Motor neuron (in vitro differentiated cells): ENCODE measurements around the gene KCTD7. TPM values are rescaled to one million over a fixed set of nuclear protein-coding genes. Genes with fewer than 3 reads are reported as not detected.
"Not testable (repeated sequence)": the region's sequence is repeated elsewhere in the genome, so short reads cannot be mapped to it uniquely, and the experiment has no call there.

Experiments
- ATAC-seq, 8 experiments: fragments of 200-7000 bp; cut with Tn5 transposase; replicated peaks in 6 of 8; 2 replicates each; pipeline ENCODE4 v1.8.0; 2021; ENCODE audit warnings: mild to moderate bottlenecking in 8 of 8, moderate library complexity in 8 of 8
- H3K27ac ChIP-seq, 2 donors: fragments of 250-450 bp; sonication (Bioruptor Pico); 2 replicates each; pipeline ENCODE4 v1.9.0; 2021; ENCODE audit warnings: antibody characterized with exemption in 2 of 2, mild to moderate bottlenecking in 2 of 2, moderate library complexity in 1 of 2
- H3K4me1 ChIP-seq, 2 donors: fragments of 250-450 bp; sonication (Bioruptor Pico); replicated peaks in 1 of 2; 2 replicates each; pipeline ENCODE4 v1.6.1; 2021; ENCODE audit warnings: antibody characterized with exemption in 2 of 2, mild to moderate bottlenecking in 2 of 2, moderate library complexity in 1 of 2
- H3K4me3 ChIP-seq, 5 donors: fragments of 250-450 bp; sonication (Bioruptor Pico); 2 replicates each; pipeline ENCODE4 v1.9.0; 2021; ENCODE audit warnings: antibody characterized with exemption in 5 of 5, mild to moderate bottlenecking in 5 of 5, moderate library complexity in 4 of 5
- WGBS, 10 experiments: fragments of 450-650 bp; shearing (Covaris generic); methylation state at CpG; one replicate each; pipeline ENCODE4 v1.0.0; 2022; 5-methylcytosine and 5-hydroxymethylcytosine counted together
- in situ Hi-C, 9 experiments: fragments of 400-800 bp; cut with MboI; loops; one replicate each; pipeline ENCODE4 v1.15.0; 2021; ENCODE audit warnings: low sequenced_read_pairs in 9 of 9, low pct_unique_long_range_greater_than_20kb in 2 of 9; ENCODE audit not compliant: unreplicated experiment in 9 of 9
- total RNA-seq, 8 experiments: library from RNA; unstranded; fragments of 300-600 nt; gene quantifications; 2 replicates each; pipeline versions ENCODE4 v1.2.3 to v1.2.4, GENCODE V29; 2022

KCTD7 gene
- total RNA-seq, 8 experiments from 2014 or later, result 6.5 to 34.3 (median 21.1) TPM

DNA sequence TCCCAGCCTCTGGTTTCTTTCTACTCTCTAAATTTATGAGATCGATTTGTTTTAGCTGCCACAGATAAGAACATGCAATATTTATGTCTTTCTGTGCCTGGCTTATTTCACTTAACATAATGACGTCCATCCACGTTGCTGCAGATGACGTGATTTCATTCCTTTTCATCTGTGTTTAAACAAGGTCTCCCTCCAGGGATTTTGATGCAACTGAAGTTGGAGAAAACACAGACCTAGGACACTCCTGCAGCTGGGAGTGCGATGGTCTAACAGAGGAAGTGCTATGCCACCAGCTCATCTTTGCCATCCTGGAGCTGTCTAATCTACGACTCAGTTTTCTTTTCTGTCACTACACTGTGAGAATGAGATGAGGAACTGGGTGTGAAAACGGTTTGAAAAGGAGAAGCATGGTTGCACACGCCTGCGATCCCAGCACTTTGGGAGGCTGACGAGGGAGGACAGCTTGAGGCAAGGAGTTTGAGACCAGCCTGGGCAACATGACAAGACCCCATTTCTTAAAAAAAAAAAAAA is 1.5 kb upstream of the KCTD7 start:
- Histone ChIP-seq H3K27ac (peak overlapping the region; percentile 92 to 93), H3K4me1 (peaks cover 10 to 16% of the 10 kb centered on the region in 2 donors), H3K4me3 (peak overlapping the region in 1 of 5 donors; percentile 78)
- WGBS, 10 experiments, result 0 to 88% (median 75%) methylated on average over 1 to 6 of the region's 10 CpGs; no CpG with 5 or more reads in 1 of the 10 experiments
- in situ Hi-C loops, result no loop called here
- no peak for ATAC-seq

- in situ Hi-C loops, result no loop called here
- H3K4me3 ChIP-seq, result peak overlapping the region; percentile 55 to 94 (median 78)
- peaks cover 10 to 16% of the 10 kb centered on the region in 2 donors for H3K4me1 ChIP-seq
- H3K27ac ChIP-seq, result peak overlapping the region; percentile 92 to 93
- peak in 4 of 8 experiments; percentile 6 to 17 (median 12) for ATAC-seq
- WGBS, 10 experiments, result 0 to 7% (median 0%) methylated on average over 1 to 13 of the region's 18 CpGs; no CpG with 5 or more reads in 5 of the 10 experiments
These were observed 760 bp upstream of the KCTD7 start for GRCh38 chr7:66627881-66628360.

- Histone ChIP-seq H3K4me1 (peaks cover 10 to 16% of the 10 kb centered on the region in 2 donors), H3K4me3 (peak overlapping the region; percentile 62 to 94 (median 88)), H3K27ac (peak overlapping the region; percentile 96 to 97)
- no peak for ATAC-seq
- in situ Hi-C loops, result no loop called here
- 59 to 100% (median 83%) methylated on average over 1 to 3 of the region's 35 CpGs; no CpG with 5 or more reads in 1 of the 10 experiments for WGBS, 10 experiments
These were observed 761 bp downstream of the KCTD7 start for GRCh38 chr7:66629222-66630062.

- in situ Hi-C loops, result no loop called here
These were observed 1.9 kb downstream of the KCTD7 start for GRCh38 chr7:66630531-66630930.

DNA sequence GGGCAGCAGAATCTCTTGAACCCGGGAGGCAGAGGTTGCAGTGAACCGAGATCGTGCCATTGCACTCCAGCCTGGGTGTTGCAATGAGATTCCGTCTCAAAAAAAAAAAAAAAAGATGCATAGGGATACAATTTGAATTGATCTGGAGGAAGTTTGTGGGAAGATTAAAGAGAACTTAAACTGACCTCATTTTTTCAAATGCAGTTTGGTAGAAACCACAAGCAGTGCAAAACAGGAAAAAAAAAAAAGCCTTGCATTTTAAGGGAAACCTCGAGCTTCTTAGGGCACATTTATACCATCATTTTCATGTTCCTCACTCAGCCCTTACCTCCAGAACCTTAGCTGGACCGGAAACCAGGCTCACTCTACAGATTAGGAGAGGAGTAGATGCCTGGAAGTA is 2.8 kb downstream of the KCTD7 start:
- 62 to 100% (median 90%) methylated on average over 1 to 6 of the region's 6 CpGs; no CpG with 5 or more reads in 1 of the 10 experiments for WGBS, 10 experiments
- no peak for ATAC-seq
- in situ Hi-C loops, result no loop called here
- H3K4me3 ChIP-seq, result no peak overlapping the region
- peaks cover 10 to 16% of the 10 kb centered on the region in 2 donors for H3K4me1 ChIP-seq
- H3K27ac ChIP-seq, result no peak overlapping the region

More at GRCh38 chr7:66630531-66630930, 1.9 kb downstream of the KCTD7 start:
- WGBS, 10 experiments, result 83 to 100% (median 100%) methylated on average over 1 of the region's 1 CpG; no CpG with 5 or more reads in 6 of the 10 experiments
- Histone ChIP-seq H3K4me1 (peaks cover 10 to 16% of the 10 kb centered on the region in 2 donors), H3K27ac (no peak overlapping the region), H3K4me3 (no peak overlapping the region)
- no peak for ATAC-seq

- no peak overlapping the region for H3K27ac ChIP-seq
- in situ Hi-C loops, result no loop called here
- WGBS, 10 experiments, result 80 to 100% (median 92%) methylated on average over 1 to 3 of the region's 4 CpGs; no CpG with 5 or more reads in 5 of the 10 experiments
- H3K4me3 ChIP-seq, result no peak overlapping the region
- ATAC-seq, result no peak
- peaks cover under 1 to 5% of the 10 kb centered on the region in 2 donors for H3K4me1 ChIP-seq
These were observed 6.1 kb downstream of the KCTD7 start for GRCh38 chr7:66634816-66635215.

DNA sequence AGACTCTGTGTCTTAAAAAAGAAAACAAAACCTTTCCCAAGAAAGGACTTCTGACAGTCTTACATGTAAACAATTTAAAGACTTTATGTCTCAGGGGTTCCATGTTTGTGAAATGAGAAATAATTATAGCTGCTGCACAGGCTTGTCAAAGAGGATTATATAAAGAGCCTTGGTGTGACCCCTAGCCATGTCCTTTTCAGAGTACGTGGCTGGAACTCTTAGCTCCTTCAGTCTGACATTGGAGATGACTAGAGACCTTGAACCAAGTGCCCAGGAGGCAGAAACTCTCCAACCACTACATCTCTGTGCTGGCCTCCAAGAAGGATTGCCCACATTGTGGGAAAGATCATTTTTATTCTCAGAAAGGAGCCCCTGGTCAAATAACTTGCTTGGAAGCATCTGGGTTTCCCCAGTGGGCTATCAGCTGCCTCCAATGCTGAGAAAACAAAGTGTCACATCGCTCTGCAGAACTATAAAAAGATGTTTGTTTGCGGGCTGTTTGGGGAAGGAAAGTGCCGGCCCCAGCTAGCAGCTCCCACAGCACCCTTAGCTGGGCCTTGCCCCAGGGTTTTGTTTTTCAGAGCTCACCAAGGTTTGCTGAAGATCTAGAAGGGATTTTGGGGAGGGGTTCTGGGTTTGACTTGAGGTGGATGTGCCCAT is 6.8 kb downstream of the KCTD7 start:
- H3K27ac ChIP-seq, H3K4me1 ChIP-seq, in situ Hi-C loops, H3K4me3 ChIP-seq: not testable (repeated sequence)
- peak in 1 of 8 experiments; percentile 9 for ATAC-seq
- WGBS, 10 experiments, result no CpG with 5 or more reads among the region's 4 CpGs

DNA sequence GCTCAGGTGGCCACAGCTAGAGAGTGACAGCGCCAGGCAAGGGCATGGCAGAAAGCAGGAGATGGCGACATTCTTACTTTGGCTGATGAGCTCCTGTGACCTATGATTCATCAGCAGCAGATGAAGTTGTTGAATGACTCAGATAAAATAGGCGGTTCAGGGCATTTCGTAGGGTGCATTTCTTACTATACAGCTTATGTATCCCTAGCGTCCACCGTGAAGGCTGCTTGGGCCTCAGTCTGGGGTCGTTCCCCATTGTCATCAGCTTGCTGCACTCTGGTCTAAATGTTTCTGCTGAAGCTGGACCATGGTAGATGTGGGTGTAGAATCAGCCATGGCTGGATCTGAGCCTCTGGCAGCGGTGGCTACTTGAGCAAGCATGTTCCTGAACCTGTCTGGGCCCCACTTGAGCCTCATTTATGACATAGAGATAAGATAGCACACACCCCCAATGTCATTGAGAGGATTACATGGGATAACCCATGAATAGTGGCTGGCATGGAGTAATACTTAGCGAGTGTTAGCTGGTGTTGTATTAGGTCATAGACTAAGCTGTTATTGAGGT is 7.4 kb downstream of the KCTD7 start:
- H3K27ac ChIP-seq, in situ Hi-C loops, H3K4me3 ChIP-seq, H3K4me1 ChIP-seq: not testable (repeated sequence)
- ATAC-seq, result peak in 7 of 8 experiments; percentile 62 to 99 (median 90)
- WGBS, 10 experiments, result no CpG with 5 or more reads among the region's 9 CpGs

DNA sequence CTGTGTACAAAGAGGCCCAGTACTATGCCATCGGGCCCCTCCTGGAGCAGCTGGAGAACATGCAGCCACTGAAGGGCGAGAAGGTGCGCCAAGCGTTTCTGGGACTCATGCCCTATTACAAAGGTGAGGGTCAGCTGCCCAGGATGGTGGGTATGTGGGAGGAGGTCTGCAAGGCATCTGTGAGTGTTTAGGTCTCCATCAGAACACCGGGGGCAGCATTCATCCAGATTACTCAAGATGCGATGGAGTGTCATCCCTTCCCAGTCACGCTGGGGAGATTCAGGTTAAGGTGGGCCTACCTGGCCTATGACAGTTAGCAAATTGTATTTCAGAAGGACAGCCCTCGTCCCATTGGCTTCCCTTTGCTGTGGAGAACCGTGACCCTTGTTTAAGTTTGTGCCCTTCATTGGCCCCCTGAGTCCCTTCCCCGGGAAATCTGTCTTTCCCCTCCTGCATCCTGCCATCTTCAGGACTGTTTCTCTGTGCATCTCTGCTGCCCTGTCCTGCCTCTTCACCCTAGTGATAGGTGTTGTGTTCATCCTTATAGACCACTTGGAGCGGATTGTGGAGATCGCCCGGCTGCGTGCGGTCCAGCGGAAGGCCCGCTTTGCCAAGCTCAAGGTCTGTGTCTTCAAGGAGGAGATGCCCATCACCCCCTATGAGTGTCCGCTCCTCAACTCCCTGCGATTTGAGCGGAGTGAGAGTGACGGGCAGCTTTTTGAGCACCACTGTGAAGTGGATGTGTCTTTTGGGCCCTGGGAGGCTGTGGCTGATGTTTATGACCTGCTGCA is 9.8 kb downstream of the KCTD7 start:
- no peak for ATAC-seq
- WGBS, 10 experiments, result 35 to 100% (median 95%) methylated on average over 1 to 11 of the region's 21 CpGs; no CpG with 5 or more reads in 1 of the 10 experiments

GRCh38 chr7:66639773-66640172 is 11.1 kb downstream of the KCTD7 start:
- ATAC-seq, result no peak
- Histone ChIP-seq H3K4me1 (no peaks in the 10 kb centered on the region), H3K4me3 (no peak overlapping the region), H3K27ac (no peak overlapping the region)
- WGBS, 10 experiments, result 83 to 100% (median 100%) methylated on average over 1 to 3 of the region's 3 CpGs; no CpG with 5 or more reads in 3 of the 10 experiments
- in situ Hi-C loops, result no loop called here

More for the DNA sequence above, 9.8 kb downstream of the KCTD7 start:
- Histone ChIP-seq H3K27ac (no peak overlapping the region), H3K4me1 (no peaks in the 10 kb centered on the region), H3K4me3 (no peak overlapping the region)
- in situ Hi-C loops, result no loop called here

DNA sequence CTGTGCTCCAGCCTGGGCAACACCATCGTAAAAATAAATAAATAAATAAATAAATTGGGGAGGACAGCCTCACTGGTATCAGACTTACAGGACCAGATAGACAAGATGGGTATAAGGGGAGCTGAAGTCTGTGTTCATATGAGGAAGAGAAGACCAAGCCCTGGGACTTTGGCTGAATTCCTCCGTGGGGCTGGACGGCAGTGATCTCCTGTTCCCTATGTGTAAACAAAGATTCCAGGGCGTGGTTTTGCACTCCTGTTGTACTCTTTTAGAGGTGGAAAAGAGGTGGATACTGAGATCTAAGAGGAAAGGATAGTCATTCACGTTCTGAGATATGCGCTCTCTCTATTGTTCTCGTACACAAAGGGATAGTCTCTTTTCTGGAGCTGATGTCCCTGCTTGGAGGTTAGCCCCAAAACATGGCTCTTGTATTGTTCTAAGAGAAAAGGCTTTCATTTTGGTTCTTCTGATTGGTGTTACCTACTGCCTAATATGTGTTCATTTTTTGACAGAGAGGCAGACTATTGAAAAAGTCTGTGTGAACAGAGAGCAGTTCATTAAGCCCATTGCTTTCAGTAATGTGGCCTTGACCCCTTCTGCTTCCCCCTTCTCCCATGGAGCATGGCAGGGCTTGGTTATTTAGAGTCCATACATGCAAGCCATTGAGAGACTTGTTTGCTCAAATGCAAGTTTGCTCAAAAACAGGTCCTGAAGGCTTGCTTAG is 12.3 kb downstream of the KCTD7 start:
- in situ Hi-C loops, result no loop called here
- WGBS, 10 experiments, result 79 to 100% (median 85%) methylated on average over 1 to 7 of the region's 7 CpGs; no CpG with 5 or more reads in 2 of the 10 experiments
- Histone ChIP-seq H3K4me1 (no peaks in the 10 kb centered on the region), H3K4me3 (no peak overlapping the region), H3K27ac (no peak overlapping the region)
- no peak for ATAC-seq

GRCh38 chr7:66641526-66641871 is 12.8 kb downstream of the KCTD7 start:
- ATAC-seq, result no peak
- in situ Hi-C loops, result no loop called here
- H3K4me3 ChIP-seq, result no peak overlapping the region
- no peak overlapping the region for H3K27ac ChIP-seq
- WGBS, 10 experiments, result 80 to 100% (median 95%) methylated on average over 1 to 4 of the region's 4 CpGs; no CpG with 5 or more reads in 4 of the 10 experiments
- no peaks in the 10 kb centered on the region for H3K4me1 ChIP-seq
